ENCODE data around the gene TRMT44.

GRCh38 chr4:8401665-8402064 is 38.9 kb upstream of the TRMT44 start:
- no peak for TF ChIP-seq POLR2AphosphoS5 (IDR thresholded peaks at IDR 0.05)
- TF ChIP-seq POLR2A (IDR thresholded peaks at IDR 0.05), result no peak
- TF ChIP-seq CTCF (IDR thresholded peaks at IDR 0.05), result no peak

Measured in suprapubic skin (tissue), 4 donors.